Stimulated activated CD4-positive, alpha-beta T cell treated with anti-CD3 and anti-CD28 coated beads, Interleukin-1b, Interleukin-23, amount 100 ng/mL, for 24 hours (primary cell): ENCODE measurements around the gene HNRNPUL2.

Experiments
- DNase-seq, 4 experiments: peaks; one replicate each; pipeline ENCODE4 v3.0.0-alpha.2; 2020; ENCODE audit warnings: low read depth in 4 of 4, low spot score in 1 of 4

Gene HNRNPUL2

GRCh38 chr11:62727872-62728170 lies 564 bp upstream of the HNRNPUL2 start:
- peak; percentile 49 to 74 (median 60) for DNase-seq

GRCh38 chr11:62726915-62727164 lies 417 bp downstream of the HNRNPUL2 start:
- no peak for DNase-seq

GRCh38 chr11:62726156-62726914 lies 922 bp downstream of the HNRNPUL2 start:
- DNase-seq = no peak

GRCh38 chr11:62725646-62726045 lies 1.6 kb downstream of the HNRNPUL2 start:
- DNase-seq = no peak

GRCh38 chr11:62724171-62724570 lies 3.1 kb downstream of the HNRNPUL2 start:
- DNase-seq = no peak

- DNase-seq = no peak
These were observed 5.3 kb downstream of the HNRNPUL2 start for GRCh38 chr11:62721994-62722393.

- DNase-seq = no peak
These were observed 7.8 kb downstream of the HNRNPUL2 start for GRCh38 chr11:62719302-62719978.

- no peak for DNase-seq
These were observed 10.4 kb downstream of the HNRNPUL2 start for GRCh38 chr11:62716816-62717215.

GRCh38 chr11:62716206-62716605 lies 11.1 kb downstream of the HNRNPUL2 start:
- no peak for DNase-seq

GRCh38 chr11:62715150-62716130 lies 11.8 kb downstream of the HNRNPUL2 start:
- DNase-seq = no peak

- DNase-seq = no peak
These were observed 13.9 kb downstream of the HNRNPUL2 start for GRCh38 chr11:62713343-62713742.

- DNase-seq = no peak
These were observed 14.4 kb downstream of the HNRNPUL2 start for GRCh38 chr11:62712861-62713260.

- DNase-seq = no peak
These were observed 14.9 kb downstream of the HNRNPUL2 start for GRCh38 chr11:62712276-62712812.

- DNase-seq = peak in 1 of 4 experiments; percentile 9
These were observed 17.3 kb downstream of the HNRNPUL2 start for GRCh38 chr11:62710001-62710345.

GRCh38 chr11:62709247-62710000 lies 17.8 kb downstream of the HNRNPUL2 start:
- DNase-seq = peak; percentile 79 to 94 (median 88)

GRCh38 chr11:62708793-62709192 lies 18.5 kb downstream of the HNRNPUL2 start:
- DNase-seq = peak in 3 of 4 experiments; percentile 18 to 37 (median 21)

GRCh38 chr11:62708392-62708791 lies 18.9 kb downstream of the HNRNPUL2 start:
- no peak for DNase-seq

GRCh38 chr11:62707277-62707861 lies 19.9 kb downstream of the HNRNPUL2 start, which contains the start of the genes BSCL2 and GNG3:
BSCL2 (minus strand) TSS chr11:62707424; CDS start chr11:62707195, 229 bp downstream.
GNG3 (plus strand) TSS chr11:62707676; CDS start chr11:62708296, 620 bp downstream.
- DNase-seq = no peak

GRCh38 chr11:62706850-62707247 lies 20.4 kb downstream of the HNRNPUL2 start:
- no peak for DNase-seq
